Common myeloid progenitor, CD34-positive (primary cell): Measurements from ENCODE around the gene ANKS1A.
"Not testable (repeated sequence)": the region's sequence is repeated elsewhere in the genome, so short reads cannot be mapped to it uniquely, and the experiment has no call there.

ENCODE experiments used
- CTCF ChIA-PET: fragments of 350-600 bp; sonication (Branson Sonifier 250); formaldehyde crosslinking; loops from one replicate; lab custom pipeline; 2021; ENCODE audit warnings: antibody characterized with exemption; lab: Charles Lee
- POLR2A ChIA-PET: fragments of 350-600 bp; sonication (Branson Sonifier 250); formaldehyde crosslinking; loops from one replicate; lab custom pipeline; 2021; ENCODE audit warnings: antibody characterized with exemption; lab: Charles Lee
- DNase-seq, 3 donors: peaks; one replicate each; pipeline versions ENCODE4 v3.0.0 to v3.0.0-alpha.2; 2013
- H3K27ac ChIP-seq, 2 experiments: 1 replicate in 1 of 2; 2 replicates in 1 of 2; pipeline ENCODE4 v1.7.0; 2013; ENCODE audit warnings: inconsistent platforms in 2 of 2, low read length in 2 of 2, mild to moderate bottlenecking in 2 of 2, low read depth in 1 of 2, moderate library complexity in 1 of 2; ENCODE audit not compliant: severe bottlenecking in 2 of 2, insufficient read depth in 1 of 2, poor library complexity in 1 of 2
- H3K27me3 ChIP-seq, 5 experiments: replicated peaks in 2 of 5; 1 replicate in 3 of 5; 2 replicates in 2 of 5; pipeline versions ENCODE4 v1.6.1 to v1.7.0; 2013; ENCODE audit warnings: low read length in 4 of 5, mild to moderate bottlenecking in 2 of 5, moderate library complexity in 2 of 5, inconsistent platforms in 1 of 5; ENCODE audit not compliant: insufficient read depth in 5 of 5, control insufficient read depth in 4 of 5
- H3K36me3 ChIP-seq, 4 experiments: 1 replicate in 2 of 4; 2 replicates in 2 of 4; pipeline versions ENCODE4 v1.6.1 to v1.7.0; 2013; ENCODE audit warnings: low read length in 3 of 4, control low read depth in 1 of 4, mild to moderate bottlenecking in 1 of 4; ENCODE audit not compliant: control insufficient read depth in 4 of 4, insufficient read depth in 4 of 4
- H3K4me1 ChIP-seq, 4 experiments: 1 replicate in 3 of 4; 2 replicates in 1 of 4; pipeline versions ENCODE4 v1.6.1 to v1.7.1; 2013; ENCODE audit warnings: low read length in 3 of 4, mild to moderate bottlenecking in 3 of 4, control low read depth in 1 of 4, inconsistent platforms in 1 of 4, moderate library complexity in 1 of 4; ENCODE audit not compliant: control insufficient read depth in 4 of 4, insufficient read depth in 4 of 4; ENCODE audit errors: control extremely low read depth in 1 of 4
- H3K4me3 ChIP-seq, 7 experiments: 1 replicate in 4 of 7; 2 replicates in 3 of 7; pipeline versions ENCODE4 v1.5.1 to v1.7.0; 2013; ENCODE audit warnings: mild to moderate bottlenecking in 7 of 7, low read length in 6 of 7, moderate library complexity in 6 of 7, inconsistent platforms in 2 of 7, low read depth in 2 of 7, control low read depth in 1 of 7; ENCODE audit not compliant: insufficient read depth in 4 of 7, control insufficient read depth in 1 of 7; ENCODE audit errors: extremely low read depth in 1 of 7
- H3K9me3 ChIP-seq, 5 experiments: 1 replicate in 4 of 5; 2 replicates in 1 of 5; pipeline versions ENCODE4 v1.6.1 to v1.7.1; 2013; ENCODE audit warnings: low read length in 4 of 5, mild to moderate bottlenecking in 2 of 5, inconsistent platforms in 1 of 5, low read depth in 1 of 5, moderate library complexity in 1 of 5; ENCODE audit not compliant: control insufficient read depth in 4 of 5, insufficient read depth in 2 of 5; ENCODE audit errors: control extremely low read depth in 1 of 5
- WGBS: methylation state at CpG from one replicate; pipeline ENCODE4 v1.1.5; 2013; ENCODE audit not compliant: insufficient coverage; 5-methylcytosine and 5-hydroxymethylcytosine counted together

The ANKS1A gene

DNA sequence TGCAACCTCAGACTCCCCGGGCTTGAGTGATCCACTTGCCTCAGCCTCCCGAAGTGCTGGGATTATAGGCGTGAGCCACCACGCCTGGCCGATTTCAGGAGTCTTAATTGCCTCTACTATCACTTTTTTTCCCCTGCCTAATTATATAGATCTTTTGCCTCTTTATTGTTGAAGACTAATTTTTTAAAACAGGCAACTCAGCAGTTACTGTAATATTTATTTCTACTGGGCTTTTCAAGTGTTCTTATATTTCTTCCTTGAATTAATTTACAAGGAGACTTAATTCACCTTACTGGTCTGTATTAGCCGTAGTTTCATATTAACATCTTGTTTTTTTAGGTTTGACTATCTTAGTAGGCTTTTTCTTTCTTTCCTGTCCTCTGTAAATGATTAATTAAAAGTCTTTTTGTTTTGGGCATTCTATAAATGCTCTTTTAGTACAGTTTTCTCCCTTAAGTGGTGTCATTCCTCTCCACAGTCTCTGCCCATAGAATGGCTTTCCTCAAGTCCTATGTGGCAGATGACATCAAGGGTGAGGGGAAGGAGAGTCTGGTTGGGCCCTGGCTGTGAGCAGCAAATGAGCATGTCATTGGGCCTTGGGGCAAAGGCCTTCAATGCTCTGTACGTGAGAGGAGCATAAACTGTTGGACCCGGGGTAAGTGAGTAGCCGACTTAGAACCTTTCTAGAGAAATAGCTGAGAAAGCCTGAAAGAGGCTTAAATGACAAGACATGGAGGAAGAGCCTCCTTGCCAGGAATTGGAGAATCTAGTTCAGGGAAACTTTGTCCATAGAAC, 36.0 kb downstream of the ANKS1A start:
- H3K4me3 ChIP-seq = no peak overlapping the region
- DNase-seq = no peak
- no peak overlapping the region for H3K27ac ChIP-seq
- H3K4me1 ChIP-seq = no peaks in the 10 kb centered on the region
- POLR2A ChIA-PET = no interaction called here
- H3K27me3 ChIP-seq = no peaks in the 10 kb centered on the region
- no peaks in the 10 kb centered on the region for H3K9me3 ChIP-seq
- CTCF ChIA-PET = no interaction called here
- peaks cover 0 to 2% (median 0%) of the 10 kb centered on the region in 4 experiments for H3K36me3 ChIP-seq
- 95% methylated on average over 6 of the region's 9 CpGs for WGBS

DNA sequence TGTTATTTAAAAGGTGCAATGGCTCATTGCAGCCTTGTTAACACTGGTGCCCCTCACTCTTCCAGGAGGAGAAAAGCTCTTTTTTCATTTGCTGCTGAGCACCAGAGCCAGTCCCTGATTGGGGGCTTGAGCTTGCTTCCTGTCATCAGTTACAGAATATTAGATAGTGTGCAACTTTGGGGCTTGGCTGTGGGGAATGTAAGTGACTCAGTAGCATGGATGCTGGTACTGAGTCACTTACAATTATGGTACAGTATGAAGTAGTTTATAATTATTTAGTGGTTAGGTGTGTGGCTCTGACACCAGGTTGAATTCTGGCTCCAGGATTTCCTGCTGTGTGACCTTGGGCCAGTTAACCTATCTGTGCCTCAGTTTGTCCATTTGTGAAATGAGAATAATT, 37.6 kb downstream of the ANKS1A start:
- DNase-seq = no peak
- Histone ChIP-seq H3K9me3 (no peaks in the 10 kb centered on the region), H3K27ac (no peak overlapping the region), H3K36me3 (peaks cover 0 to 2% (median 0%) of the 10 kb centered on the region in 4 experiments), H3K4me1 (peaks cover 0 to 2% (median 0%) of the 10 kb centered on the region in 4 experiments), H3K4me3 (no peak overlapping the region), H3K27me3 (no peaks in the 10 kb centered on the region)
- ChIA-PET CTCF (interaction anchor here (1.1 to 1.6 kb wide), 2 partner anchors 9 to 12 kb away, joined by 3 read pairs; no protein-coding TSS in a partner anchor), POLR2A (no interaction called here)

DNA sequence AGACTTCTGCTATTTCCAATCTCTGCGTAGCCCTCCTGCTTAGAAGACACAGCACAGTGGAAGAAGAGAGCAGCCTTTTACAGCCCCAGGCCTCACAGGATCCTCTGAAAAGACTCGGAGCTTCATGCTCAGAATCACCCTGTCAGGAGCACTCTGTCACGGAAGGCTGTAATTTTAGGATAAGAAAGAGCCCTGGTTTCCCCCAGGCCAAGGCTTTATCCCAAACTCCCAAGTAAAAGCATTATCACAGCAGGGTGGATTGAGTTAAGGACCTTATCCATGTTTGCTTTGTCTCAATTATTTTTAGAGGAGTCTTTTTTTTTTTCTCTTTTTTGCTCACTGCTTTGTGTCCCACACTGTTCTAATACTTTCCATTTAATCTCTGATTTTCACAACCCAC, 39.2 kb downstream of the ANKS1A start:
- H3K9me3 ChIP-seq = no peaks in the 10 kb centered on the region
- H3K27me3 ChIP-seq = no peaks in the 10 kb centered on the region
- H3K27ac ChIP-seq = no peak overlapping the region
- no peak overlapping the region for H3K4me3 ChIP-seq
- DNase-seq = no peak
- ChIA-PET CTCF (interaction anchor here (1.4 kb wide), 1 partner anchor 22 kb away, joined by 4 read pairs; no protein-coding TSS in a partner anchor), POLR2A (no interaction called here)
- no peaks in the 10 kb centered on the region for H3K36me3 ChIP-seq
- WGBS = 88% methylated on average over 2 of the region's 3 CpGs
- H3K4me1 ChIP-seq = peaks cover 0 to 2% (median 0%) of the 10 kb centered on the region in 4 experiments

DNA sequence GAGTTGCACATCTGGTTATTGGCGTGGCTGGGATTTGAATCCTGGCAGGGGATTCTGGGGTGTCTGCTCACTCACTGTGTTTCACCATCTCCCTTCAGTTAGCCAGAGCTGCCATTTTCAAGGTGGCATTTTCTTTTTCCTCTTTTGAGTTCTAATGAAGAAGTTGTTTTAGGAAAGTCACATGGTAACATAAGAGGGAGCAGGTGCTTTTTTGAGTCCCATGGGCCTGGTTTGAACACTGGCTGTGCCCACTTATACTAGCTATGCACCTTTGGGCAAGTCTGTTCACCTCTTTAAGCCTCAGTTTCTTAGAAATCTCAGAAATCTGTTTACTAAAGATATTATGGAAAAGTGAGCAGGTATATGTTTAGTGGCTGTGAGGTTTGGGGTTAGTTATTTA, 39.6 kb downstream of the ANKS1A start:
- no CpG with 5 or more reads among the region's 1 CpG for WGBS
- POLR2A ChIA-PET = no interaction called here

DNA sequence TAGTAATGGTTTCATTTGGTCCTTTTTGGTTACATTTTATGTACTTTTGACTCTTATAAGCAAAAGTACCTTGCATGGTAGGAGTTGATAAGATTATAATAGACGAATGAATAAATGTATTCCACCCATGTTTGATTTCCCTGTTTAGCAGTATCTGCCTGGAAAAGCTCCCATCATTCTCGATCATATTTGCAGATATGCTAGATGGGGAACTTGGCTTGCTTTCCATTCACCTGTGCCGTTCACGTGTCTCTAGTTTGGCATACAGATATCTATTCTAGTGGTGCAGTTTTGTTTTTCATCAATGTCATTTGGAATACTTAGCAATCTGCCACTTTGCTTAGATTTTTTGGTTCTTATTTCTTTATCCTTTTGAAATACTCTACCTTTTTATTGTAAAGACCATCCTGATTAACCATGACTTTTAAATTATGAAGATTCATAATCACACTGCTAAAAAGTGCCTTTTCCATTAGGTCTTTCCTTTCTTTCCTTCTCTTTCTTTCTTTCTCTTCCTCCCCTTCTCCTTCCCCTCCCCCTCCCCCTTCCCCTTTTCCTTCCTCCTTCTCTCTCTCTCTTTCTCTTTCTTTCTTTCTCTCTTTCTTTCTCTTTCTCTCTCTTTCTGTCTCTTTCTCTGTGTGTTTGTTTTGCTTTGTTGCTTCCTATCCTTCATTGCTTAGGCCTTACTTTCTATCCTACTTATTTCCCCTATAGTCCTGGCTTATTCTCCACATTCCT, 40.4 kb downstream of the ANKS1A start:
- no peaks in the 10 kb centered on the region for H3K36me3 ChIP-seq
- CTCF ChIA-PET = interaction anchor here (1.4 kb wide), 1 partner anchor 21 kb away, joined by 4 read pairs; no protein-coding TSS in a partner anchor
- no peaks in the 10 kb centered on the region for H3K27me3 ChIP-seq
- POLR2A ChIA-PET = no interaction called here
- no peaks in the 10 kb centered on the region for H3K9me3 ChIP-seq
- peaks cover 0 to 3% (median 2%) of the 10 kb centered on the region in 4 experiments for H3K4me1 ChIP-seq
- no peak overlapping the region for H3K4me3 ChIP-seq
- 93% methylated on average over 3 of the region's 4 CpGs for WGBS
- no peak for DNase-seq
- H3K27ac ChIP-seq = no peak overlapping the region

More for the DNA sequence above, 39.6 kb downstream of the ANKS1A start:
- Histone ChIP-seq H3K27ac (no peak overlapping the region), H3K36me3 (no peaks in the 10 kb centered on the region), H3K27me3 (no peaks in the 10 kb centered on the region), H3K4me3 (no peak overlapping the region), H3K9me3 (no peaks in the 10 kb centered on the region), H3K4me1 (peaks cover 0 to 2% (median 0%) of the 10 kb centered on the region in 4 experiments)
- no peak for DNase-seq
- CTCF ChIA-PET = interaction anchor here (1.4 kb wide), 1 partner anchor 21 kb away, joined by 4 read pairs; no protein-coding TSS in a partner anchor

DNA sequence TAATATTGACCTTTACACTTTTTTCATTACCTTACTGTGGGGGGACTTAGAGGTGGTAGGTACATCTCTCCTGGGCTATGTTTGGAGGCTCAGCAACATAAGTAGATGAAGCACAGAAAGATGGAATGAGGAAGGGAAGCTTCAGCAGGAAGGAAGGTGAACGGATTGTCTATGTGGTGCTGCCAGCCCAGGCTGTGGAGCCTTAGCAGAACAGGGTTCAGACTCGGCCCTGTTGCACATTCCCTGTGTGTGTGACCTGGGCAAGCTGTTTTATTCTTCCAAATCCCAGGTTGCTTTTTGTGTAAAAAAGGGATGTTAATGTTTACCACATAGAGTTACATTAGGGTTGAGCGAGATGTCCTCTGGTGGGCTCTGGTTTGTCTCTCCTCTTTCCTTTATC, 41.2 kb downstream of the ANKS1A start:
- CTCF ChIA-PET = interaction anchor here (0.7 kb wide), 1 partner anchor 310 kb away, joined by 4 read pairs; no protein-coding TSS in a partner anchor
- no peak overlapping the region for H3K27ac ChIP-seq
- no peaks in the 10 kb centered on the region for H3K9me3 ChIP-seq
- peaks cover 5 to 11% (median 10%) of the 10 kb centered on the region in 4 experiments for H3K4me1 ChIP-seq
- H3K36me3 ChIP-seq = no peaks in the 10 kb centered on the region
- DNase-seq = no peak
- H3K4me3 ChIP-seq = no peak overlapping the region
- 94% methylated on average over 2 of the region's 3 CpGs for WGBS
- POLR2A ChIA-PET = no interaction called here
- H3K27me3 ChIP-seq = no peaks in the 10 kb centered on the region

DNA sequence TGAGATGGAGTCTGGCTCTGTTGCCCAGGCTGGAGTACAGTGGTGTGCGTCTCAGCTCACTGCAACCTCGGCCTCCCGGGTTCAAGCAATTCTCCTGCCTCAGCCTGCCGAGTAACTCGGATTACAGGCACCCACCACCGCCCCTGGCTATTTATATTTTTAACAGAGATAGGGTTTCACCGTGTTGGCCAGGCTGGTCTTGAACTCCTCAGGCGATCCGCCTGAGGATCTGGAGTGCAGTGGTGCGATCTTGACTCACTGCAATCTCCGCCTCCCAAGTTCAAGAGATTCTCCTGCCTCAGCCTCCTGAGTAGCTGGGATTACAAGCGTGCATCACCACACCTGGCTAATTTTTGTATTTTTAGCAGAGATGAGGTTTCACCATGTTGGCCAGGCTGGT, 43.1 kb downstream of the ANKS1A start:
- H3K4me3 ChIP-seq, H3K27me3 ChIP-seq, DNase-seq, H3K27ac ChIP-seq, H3K9me3 ChIP-seq, POLR2A ChIA-PET, H3K36me3 ChIP-seq, CTCF ChIA-PET: not testable (repeated sequence)
- 98% methylated on average over 11 of the region's 12 CpGs for WGBS
- H3K4me1 ChIP-seq = peaks cover 6 to 25% (median 24%) of the 10 kb centered on the region in 4 experiments
